Natural killer cell (primary cell): Measurements from ENCODE around the gene CHRNB4. TPM values are rescaled to one million over a fixed set of nuclear protein-coding genes. Genes with fewer than 3 reads are reported as not detected.

Experiments
- ATAC-seq, 3 donors: fragments of 150-1000 bp in 2 of 3; fragments of 200-7000 bp in 1 of 3; cut with Tn5 transposase; 1 replicate in 1 of 3; 2 replicates in 2 of 3; pipeline ENCODE4 v1.10.0; 2021; ENCODE audit warnings: mild to moderate bottlenecking in 2 of 3, moderate library complexity in 2 of 3
- DNase-seq, 2 donors: peaks; one replicate each; pipeline versions ENCODE4 v3.0.0 to v3.0.0-alpha.2; 2013 to 2021; ENCODE audit warnings: mixed read lengths in 1 of 2
- H3K27ac ChIP-seq: one replicate; pipeline ENCODE4 v1.5.1; 2013; ENCODE audit warnings: mild to moderate bottlenecking, low read length
- H3K27me3 ChIP-seq: one replicate; pipeline ENCODE4 v1.6.1; 2013; ENCODE audit warnings: low read length; ENCODE audit not compliant: control insufficient read depth, insufficient read depth
- H3K36me3 ChIP-seq: one replicate; pipeline ENCODE4 v1.6.1; 2013; ENCODE audit warnings: low read length; ENCODE audit not compliant: control insufficient read depth, insufficient read depth
- H3K4me1 ChIP-seq: one replicate; pipeline ENCODE4 v1.6.1; 2013; ENCODE audit warnings: low read length; ENCODE audit not compliant: control insufficient read depth, insufficient read depth
- H3K4me3 ChIP-seq: one replicate; pipeline ENCODE4 v1.5.1; 2013; ENCODE audit warnings: low read length
- H3K9me3 ChIP-seq: one replicate; pipeline ENCODE4 v1.6.1; 2013; ENCODE audit warnings: low read length; ENCODE audit not compliant: control insufficient read depth, insufficient read depth
- H3K27ac Mint-ChIP-seq, 2 donors: one replicate each; pipeline ENCODE4 v1.8.0; 2022; ENCODE audit warnings: mild to moderate bottlenecking in 2 of 2, mixed read lengths in 2 of 2, moderate library complexity in 1 of 2
- H3K27me3 Mint-ChIP-seq, 2 donors: one replicate each; pipeline ENCODE4 v1.8.0; 2022; ENCODE audit warnings: low read depth in 2 of 2, mixed read lengths in 2 of 2
- H3K36me3 Mint-ChIP-seq: one replicate; pipeline ENCODE4 v1.8.0; 2022; ENCODE audit warnings: mixed read lengths
- H3K4me1 Mint-ChIP-seq, 2 donors: one replicate each; pipeline ENCODE4 v1.8.0; 2022; ENCODE audit warnings: mixed read lengths in 2 of 2
- H3K4me3 Mint-ChIP-seq: one replicate; pipeline ENCODE4 v1.8.0; 2022; ENCODE audit warnings: mild to moderate bottlenecking, moderate library complexity, mixed read lengths
- H3K9me3 Mint-ChIP-seq, 2 donors: one replicate each; pipeline ENCODE4 v1.8.0; 2022; ENCODE audit warnings: mixed read lengths in 2 of 2
- WGBS: methylation state at CpG from one replicate; pipeline ENCODE4 v1.1.7; 2013; ENCODE audit warnings: missing lambda C conversion rate; ENCODE audit not compliant: insufficient coverage; 5-methylcytosine and 5-hydroxymethylcytosine counted together
- intact Hi-C: fragments of 100-400 bp; cut with micrococcal nuclease; formaldehyde crosslinking; loops from one replicate; pipeline ENCODE4 v1.14.2; 2022
- total RNA-seq, 4 donors: library from RNA; stranded (reverse); fragments of 120-200 nt in 1 of 4; gene quantifications; one replicate each; pipeline versions ENCODE4 v1.2.3 to v1.2.4, GENCODE V29; 2013 to 2022
- TF ChIP-seq, protein P1 (sequence below): fragments of 200-600 bp; IDR thresholded peaks from one replicate; pipeline ENCODE4 v1.8.0; 2022; ENCODE audit warnings: antibody characterized with exemption

Gene CHRNB4
- total RNA-seq, 3 donors from 2014 or later (not counting 1 experiment from before 2014, with no cell fraction given), result not detected

DNA sequence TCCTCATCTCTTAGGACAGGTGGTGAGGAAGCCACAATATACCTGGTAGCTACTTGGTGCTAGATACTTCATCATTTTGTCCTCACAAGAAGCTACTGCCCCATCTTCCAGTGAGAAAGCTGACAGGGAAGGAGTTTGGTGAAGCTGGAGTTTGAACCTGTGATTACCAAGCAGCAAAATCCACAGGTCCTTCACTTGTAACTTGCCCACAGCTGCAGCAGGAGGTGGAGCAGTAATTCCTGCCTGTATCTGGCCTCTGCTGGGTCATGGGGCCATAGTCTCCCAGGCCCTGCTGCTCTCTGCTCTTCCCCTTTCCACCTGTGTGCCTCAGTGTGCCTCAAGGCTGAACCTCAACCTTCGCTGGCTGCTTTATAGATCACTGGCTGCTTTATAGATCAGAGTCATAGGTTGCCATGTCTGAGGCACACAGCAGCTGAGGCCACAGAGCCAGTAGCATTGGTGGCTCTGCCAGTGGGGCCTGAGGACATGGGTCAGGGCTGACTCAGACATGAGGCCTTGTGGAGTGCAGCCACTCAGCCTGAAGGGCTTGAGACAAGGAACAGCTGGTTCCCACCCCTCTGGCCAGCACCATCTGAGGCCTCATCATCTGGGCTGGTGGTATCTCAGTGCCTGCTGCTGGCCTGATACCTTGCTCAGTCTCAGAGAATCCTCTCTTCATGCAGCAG is 11.1 kb upstream of the CHRNB4 start:
- WGBS, result 85% methylated on average over 1 of the region's 1 CpG

GRCh38 chr15:78651007-78651406 is 10.0 kb upstream of the CHRNB4 start:
- Histone ChIP-seq H3K27ac (no peak overlapping the region), H3K27me3 (no peaks in the 10 kb centered on the region), H3K4me3 (no peak overlapping the region), H3K4me1 (no peaks in the 10 kb centered on the region), H3K36me3 (no peaks in the 10 kb centered on the region), H3K9me3 (no peaks in the 10 kb centered on the region)
- Mint-ChIP-seq H3K27ac (no peak overlapping the region), H3K4me3 (no peak overlapping the region), H3K27me3 (peaks cover 0 to 5% of the 10 kb centered on the region in 2 donors), H3K9me3 (no peaks in the 10 kb centered on the region), H3K36me3 (no peaks in the 10 kb centered on the region), H3K4me1 (no peaks in the 10 kb centered on the region)
- intact Hi-C loops, result no loop called here
- TF ChIP-seq, protein P1, sequence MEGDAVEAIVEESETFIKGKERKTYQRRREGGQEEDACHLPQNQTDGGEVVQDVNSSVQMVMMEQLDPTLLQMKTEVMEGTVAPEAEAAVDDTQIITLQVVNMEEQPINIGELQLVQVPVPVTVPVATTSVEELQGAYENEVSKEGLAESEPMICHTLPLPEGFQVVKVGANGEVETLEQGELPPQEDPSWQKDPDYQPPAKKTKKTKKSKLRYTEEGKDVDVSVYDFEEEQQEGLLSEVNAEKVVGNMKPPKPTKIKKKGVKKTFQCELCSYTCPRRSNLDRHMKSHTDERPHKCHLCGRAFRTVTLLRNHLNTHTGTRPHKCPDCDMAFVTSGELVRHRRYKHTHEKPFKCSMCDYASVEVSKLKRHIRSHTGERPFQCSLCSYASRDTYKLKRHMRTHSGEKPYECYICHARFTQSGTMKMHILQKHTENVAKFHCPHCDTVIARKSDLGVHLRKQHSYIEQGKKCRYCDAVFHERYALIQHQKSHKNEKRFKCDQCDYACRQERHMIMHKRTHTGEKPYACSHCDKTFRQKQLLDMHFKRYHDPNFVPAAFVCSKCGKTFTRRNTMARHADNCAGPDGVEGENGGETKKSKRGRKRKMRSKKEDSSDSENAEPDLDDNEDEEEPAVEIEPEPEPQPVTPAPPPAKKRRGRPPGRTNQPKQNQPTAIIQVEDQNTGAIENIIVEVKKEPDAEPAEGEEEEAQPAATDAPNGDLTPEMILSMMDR, result no peak
- 71% methylated on average over 3 of the region's 3 CpGs for WGBS
- DNase-seq, result no peak
- ATAC-seq, result no peak

More for the DNA sequence above, 11.1 kb upstream of the CHRNB4 start:
- ATAC-seq, result no peak
- no peak overlapping the region for H3K4me3 Mint-ChIP-seq
- Histone ChIP-seq H3K9me3 (no peaks in the 10 kb centered on the region), H3K27me3 (no peaks in the 10 kb centered on the region), H3K27ac (no peak overlapping the region), H3K4me1 (no peaks in the 10 kb centered on the region), H3K36me3 (no peaks in the 10 kb centered on the region), H3K4me3 (no peak overlapping the region)
- TF ChIP-seq, protein P1, result no peak
- no peak overlapping the region for H3K27ac Mint-ChIP-seq
- DNase-seq, result no peak
- intact Hi-C loops, result no loop called here
- peaks cover 0 to 5% of the 10 kb centered on the region in 2 donors for H3K27me3 Mint-ChIP-seq
- H3K9me3 Mint-ChIP-seq, result no peaks in the 10 kb centered on the region
- H3K4me1 Mint-ChIP-seq, result no peaks in the 10 kb centered on the region
- H3K36me3 Mint-ChIP-seq, result no peaks in the 10 kb centered on the region

DNA sequence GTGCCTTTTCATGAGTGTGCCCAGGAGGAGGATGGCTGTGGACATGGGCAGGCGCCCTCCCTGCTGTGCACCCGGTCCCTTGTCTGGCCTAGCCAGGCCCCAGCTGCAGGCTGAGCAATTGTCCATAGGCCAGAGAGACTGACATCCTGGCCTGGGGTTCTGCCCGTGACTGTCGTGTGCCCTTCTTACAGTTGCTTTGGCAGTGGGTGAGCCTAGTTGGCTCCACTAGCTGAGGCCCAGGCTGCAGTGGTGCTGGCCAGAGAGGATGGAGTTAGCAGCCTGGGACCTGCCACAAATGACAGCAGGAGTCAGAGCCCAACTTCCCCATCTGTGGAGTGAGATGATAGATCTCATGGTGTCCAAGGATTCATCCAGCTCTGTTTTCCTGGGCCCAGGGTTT is 9.0 kb upstream of the CHRNB4 start:
- Mint-ChIP-seq H3K27me3 (peaks cover 0 to 10% of the 10 kb centered on the region in 2 donors), H3K4me3 (no peak overlapping the region), H3K36me3 (no peaks in the 10 kb centered on the region), H3K9me3 (no peaks in the 10 kb centered on the region), H3K27ac (no peak overlapping the region), H3K4me1 (no peaks in the 10 kb centered on the region)
- Histone ChIP-seq H3K27ac (no peak overlapping the region), H3K27me3 (no peaks in the 10 kb centered on the region), H3K4me3 (no peak overlapping the region), H3K36me3 (no peaks in the 10 kb centered on the region), H3K4me1 (no peaks in the 10 kb centered on the region), H3K9me3 (no peaks in the 10 kb centered on the region)
- WGBS, result 87% methylated on average over 4 of the region's 4 CpGs
- ATAC-seq (no peak), DNase-seq (no peak)
- intact Hi-C loops, result no loop called here
- TF ChIP-seq, protein P1, result no peak

GRCh38 chr15:78645009-78645408 is 4.0 kb upstream of the CHRNB4 start:
- ATAC-seq (no peak), DNase-seq (no peak)
- H3K27me3 ChIP-seq, result peaks cover 11% of the 10 kb centered on the region
- no peaks in the 10 kb centered on the region for H3K36me3 ChIP-seq
- Mint-ChIP-seq H3K9me3 (no peaks in the 10 kb centered on the region), H3K36me3 (no peaks in the 10 kb centered on the region), H3K4me1 (peaks cover 0 to 11% of the 10 kb centered on the region in 2 donors), H3K4me3 (no peak overlapping the region), H3K27ac (no peak overlapping the region), H3K27me3 (peaks cover 0 to 11% of the 10 kb centered on the region in 2 donors)
- H3K4me1 ChIP-seq, result peaks cover 11% of the 10 kb centered on the region
- WGBS, result 90% methylated on average over 4 of the region's 4 CpGs
- H3K9me3 ChIP-seq, result no peaks in the 10 kb centered on the region
- intact Hi-C loops, result no loop called here
- H3K4me3 ChIP-seq, result no peak overlapping the region
- TF ChIP-seq, protein P1, result no peak
- H3K27ac ChIP-seq, result no peak overlapping the region
